H1 (cell line): ENCODE measurements around the gene TBC1D25. TPM values are rescaled to one million over a fixed set of nuclear protein-coding genes. Genes with fewer than 3 reads are reported as not detected.

Experiments
- GTF2F1 ChIP-seq: IDR thresholded peaks from 2 replicates; pipeline ENCODE4 v1.6.1; 2012; ENCODE audit warnings: low read depth, low read length, improper control_type of control experiment, borderline replicate concordance
- RXRA ChIP-seq: IDR thresholded peaks from 2 replicates; pipeline ENCODE4 v1.6.1; 2011; ENCODE audit warnings: low read depth, mild to moderate bottlenecking, low read length, moderate library complexity; ENCODE audit not compliant: insufficient read depth
- SIX5 ChIP-seq: IDR thresholded peaks from 2 replicates; pipeline ENCODE4 v1.6.1; 2011; ENCODE audit warnings: mild to moderate bottlenecking, low read depth, low read length
- TAF1 ChIP-seq: IDR thresholded peaks from 2 replicates; pipeline ENCODE4 v1.6.1; 2011; ENCODE audit warnings: mild to moderate bottlenecking, low read depth, low read length
- polyA plus RNA-seq, 7 experiments: library from polyadenylated mRNA; depleted of rRNA in 3 of 7; stranded (reverse) in 5 of 7; unstranded in 2 of 7; fragments of >200 nt in 5 of 7; fragments of 200-250 nt in 2 of 7; gene quantifications; 1 replicate in 5 of 7; 2 replicates in 1 of 7; 4 replicates in 1 of 7; pipeline versions ENCODE4 v1.2.1 to v1.2.3, GENCODE V29; 2011 to 2013; ENCODE audit warnings: missing spikeins in 2 of 7, mixed read lengths in 2 of 7
- total RNA-seq: library from RNA; stranded (reverse); fragmentation: NEBNext Ultra II Directional; extraction: Animal tissue kit (Norgen Biotek cat#: 25700); gene quantifications from 2 replicates; pipeline ENCODE4 v1.2.1, GENCODE V29; 2021

Gene TBC1D25
- total and polyA plus RNA-seq, 2 of the 8 experiments (the other 6 are each of a cell fraction or from before 2014, with no cell fraction given), result 6.5 to 6.8 TPM

GRCh38 chrX:48540480-48540879 lies 966 bp downstream of the TBC1D25 start (continued):
- no peak for TF ChIP-seq GTF2F1
- no peak for TF ChIP-seq SIX5
- TF ChIP-seq RXRA, result no peak
- no peak for TF ChIP-seq TAF1
